ENCODE measurements around the gene SLC22A4. TPM values are rescaled to one million over a fixed set of nuclear protein-coding genes. Genes with fewer than 3 reads are reported as not detected.

Gene SLC22A4
- total and polyA plus RNA-seq, 2 of the 8 experiments (the other 6 are each of a cell fraction or from before 2014, with no cell fraction given) = 0.45 to 0.60 TPM

DNA sequence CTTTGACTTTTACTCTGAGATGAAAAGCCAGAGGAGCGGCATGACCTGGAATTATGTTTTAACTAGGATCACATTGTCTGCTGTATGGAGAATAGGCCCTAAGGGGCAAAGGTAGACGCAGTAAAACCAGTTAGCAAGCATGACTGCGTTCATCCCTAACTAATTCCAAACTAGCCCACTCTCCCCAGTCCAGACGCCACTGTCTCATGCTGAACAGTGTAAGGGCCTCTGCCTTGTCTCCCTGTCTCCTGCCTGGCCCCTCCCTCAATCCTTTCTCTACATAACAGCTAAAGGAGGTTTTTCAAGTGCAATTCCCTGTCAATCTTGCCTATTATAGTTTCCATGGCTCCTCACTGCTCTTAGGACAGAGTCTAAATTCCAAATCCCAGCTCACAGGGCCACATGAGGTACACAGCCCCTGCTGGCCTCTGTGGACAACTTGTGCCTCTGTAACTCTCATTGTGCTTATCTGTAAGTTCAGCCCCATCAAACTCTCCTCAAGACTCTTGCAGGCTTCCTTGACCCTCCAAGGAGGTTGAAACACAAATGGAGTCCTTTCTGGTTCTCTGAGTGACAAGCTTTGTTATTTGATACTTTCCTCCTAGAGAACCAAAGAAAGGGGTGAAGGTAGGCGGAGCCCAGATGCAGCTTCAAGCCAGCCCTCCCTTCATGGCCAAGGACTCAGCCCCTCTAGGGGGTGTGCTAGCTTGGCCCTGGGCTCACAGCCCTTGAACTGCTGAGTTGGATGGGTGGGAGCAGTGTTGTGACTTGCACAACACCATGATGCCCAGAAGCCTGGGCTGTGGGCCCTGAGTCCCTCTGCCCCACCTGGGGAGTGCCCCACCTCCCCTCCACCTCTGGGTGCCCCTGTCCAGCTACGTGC is 16.0 kb upstream of the SLC22A4 start:
- Histone ChIP-seq H2BK120ac (replicated peaks; ENCODE audit: low read depth, low read length) (no peak overlapping the region), H3K4me3 (ENCODE audit: extremely low read depth in 1 of 4, insufficient read depth in 2 of 4, low read depth in 3 of 4, low read length in 4 of 4) (no peak overlapping the region; a peak in 1 of 8 replicates), H3K56ac (replicated peaks; ENCODE audit: insufficient read length, low read depth, low read length) (no peak overlapping the region), H3K79me1 (ENCODE audit: low read depth, low read length) (no peaks in the 10 kb centered on the region), H2BK12ac (ENCODE audit: low read depth, low read length) (no peak overlapping the region; the same call in 1 of the 2 replicates), H2AK5ac (ENCODE audit: low read depth, low read length) (no peak overlapping the region), H3K18ac (ENCODE audit: extremely low read depth, low read length) (peak overlapping the region; percentile 24; the same call in 1 of the 2 replicates), H3K14ac (ENCODE audit: insufficient read length) (no peak overlapping the region), H2BK15ac (ENCODE audit: low read length) (peak overlapping the region; percentile 21; the same call in 1 of the 2 replicates), H4K8ac (ENCODE audit: extremely low read depth, insufficient read depth, low read length) (no peak overlapping the region), H3K4me1 (replicated peaks in 1 of 4; ENCODE audit: control insufficient read depth in 3 of 4, insufficient read depth in 4 of 4, low read length in 3 of 4) (peaks cover 0 to 10% (median 5%) of the 10 kb centered on the region in 4 experiments; a peak in 4 of 7 replicates), H3K23me2 (ENCODE audit: low read depth, low read length) (no peaks in the 10 kb centered on the region), H3K36me3 (ENCODE audit: control insufficient read depth in 2 of 4, insufficient read depth in 4 of 4, low read length in 3 of 4) (no peaks in the 10 kb centered on the region), H2BK5ac (ENCODE audit: low read depth, low read length) (0 out of 2 replicates have a peak overlapping the region, but pooled peaks have one; percentile 0), H3K79me2 (ENCODE audit: control insufficient read depth in 1 of 2, insufficient read depth in 2 of 2, low read length in 2 of 2) (no peaks in the 10 kb centered on the region), H3K9ac (replicated peaks in 1 of 4; ENCODE audit: extremely low read depth in 1 of 4, low read depth in 3 of 4, low read length in 3 of 4) (no peak overlapping the region), H3K9me3 (ENCODE audit: insufficient read depth in 2 of 2, low read depth in 1 of 2, low read length in 1 of 2) (no peaks in the 10 kb centered on the region), H2AFZ (ENCODE audit: low read length) (peak overlapping the region; percentile 49), H3K27ac (ENCODE audit: low read depth, low read length) (no peak overlapping the region), H4K20me1 (replicated peaks in 1 of 2; ENCODE audit: control insufficient read depth in 1 of 2, insufficient read depth in 2 of 2, low read length in 2 of 2) (no peaks in the 10 kb centered on the region), H4K91ac (replicated peaks; ENCODE audit: insufficient read length, low read length) (no peak overlapping the region), H4K5ac (ENCODE audit: insufficient read length, low read depth, low read length) (peak overlapping the region; percentile 61), H3K27me3 (replicated peaks in 1 of 4; ENCODE audit: control insufficient read depth in 3 of 4, extremely low read depth in 1 of 4, insufficient read depth in 3 of 4, low read length in 3 of 4) (no peaks in the 10 kb centered on the region), H3K4me2 (ENCODE audit: insufficient read depth in 1 of 2, low read depth in 2 of 2, low read length in 2 of 2) (peak overlapping the region in 1 of 2 experiments; percentile 35; a peak in 1 of 4 replicates), H3K4ac (replicated peaks; ENCODE audit: insufficient read length, low read depth, low read length) (no peak overlapping the region), H2BK20ac (ENCODE audit: low read length) (no peak overlapping the region), H3K23ac (ENCODE audit: insufficient read length) (no peak overlapping the region)
- CTCF ChIA-PET (ENCODE audit: partially characterized antibody) = interaction anchor here (0.5 to 2.8 kb wide), 15 partner anchors 9 to 213 kb away, joined by 3 to 24 read pairs (median 6); partner anchors contain the start of gene P4HA2
- FAIRE-seq = peak; percentile 28
- POLR2A ChIA-PET (ENCODE audit: partially characterized antibody) = interaction anchor here (0.8 to 3.5 kb wide), 6 partner anchors 8 to 205 kb away, joined by 3 to 26 read pairs (median 5); partner anchors contain the start of genes PDLIM4 and SLC22A4
- no peak for DNase-seq (ENCODE audit: low read depth in 1 of 2, low spot score in 2 of 2)
- WGBS, 2 experiments (ENCODE audit: extremely low coverage in 1 of 2, insufficient coverage in 1 of 2, insufficient read length in 1 of 2, insufficient replicate concordance in 2 of 2, low coverage in 1 of 2, low lambda C conversion rate in 2 of 2, missing lambda C conversion rate in 1 of 2) = 82% methylated on average over 6 of the region's 6 CpGs; no CpG with 5 or more reads in 1 of the 2 experiments
- no peak for TF ChIP-seq FOSL1 (IDR thresholded peaks at IDR 0.05; ENCODE audit: insufficient read depth, low read depth, low read length)
- no peak for TF ChIP-seq CEBPB (IDR thresholded peaks at IDR 0.05; ENCODE audit: low read depth, low read length)
- TF ChIP-seq EP300 (IDR thresholded peaks at IDR 0.05; ENCODE audit: borderline replicate concordance in 1 of 2, low read depth in 2 of 2, low read length in 2 of 2) = no peak
- no peak for TF ChIP-seq CHD1 (IDR thresholded peaks at IDR 0.05; ENCODE audit: low read depth, low read length)
- TF ChIP-seq, protein P1, sequence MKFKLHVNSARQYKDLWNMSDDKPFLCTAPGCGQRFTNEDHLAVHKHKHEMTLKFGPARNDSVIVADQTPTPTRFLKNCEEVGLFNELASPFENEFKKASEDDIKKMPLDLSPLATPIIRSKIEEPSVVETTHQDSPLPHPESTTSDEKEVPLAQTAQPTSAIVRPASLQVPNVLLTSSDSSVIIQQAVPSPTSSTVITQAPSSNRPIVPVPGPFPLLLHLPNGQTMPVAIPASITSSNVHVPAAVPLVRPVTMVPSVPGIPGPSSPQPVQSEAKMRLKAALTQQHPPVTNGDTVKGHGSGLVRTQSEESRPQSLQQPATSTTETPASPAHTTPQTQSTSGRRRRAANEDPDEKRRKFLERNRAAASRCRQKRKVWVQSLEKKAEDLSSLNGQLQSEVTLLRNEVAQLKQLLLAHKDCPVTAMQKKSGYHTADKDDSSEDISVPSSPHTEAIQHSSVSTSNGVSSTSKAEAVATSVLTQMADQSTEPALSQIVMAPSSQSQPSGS (IDR thresholded peaks at IDR 0.05; ENCODE audit: low read length) = no peak
- TF ChIP-seq MAFK (IDR thresholded peaks at IDR 0.05; ENCODE audit: low read depth, low read length) = no peak

Measured in H1 (cell line).